Keratinocyte (primary cell): Measurements from ENCODE around the gene LSM5.

ENCODE experiments used
- CTCF ChIP-seq, 3 experiments: IDR thresholded peaks in 1 of 3; conservative IDR thresholded peaks in 1 of 3; optimal IDR thresholded peaks in 1 of 3; 2 replicates in 2 of 3; 3 replicates in 1 of 3; pipeline versions ENCODE3 to v1.5.1; 2011; ENCODE audit warnings: low read length in 3 of 3, mild to moderate bottlenecking in 3 of 3, moderate library complexity in 2 of 3, control low read depth in 1 of 3, inconsistent platforms in 1 of 3; ENCODE audit not compliant: insufficient read depth in 2 of 3; ENCODE audit errors: extremely low read depth in 1 of 3
- EZH2 ChIP-seq: IDR thresholded peaks from one replicate; pipeline ENCODE4 v1.6.1; 2012; ENCODE audit warnings: inconsistent platforms, mild to moderate bottlenecking, low read length, moderate library complexity

- TF ChIP-seq EZH2, result no peak
- TF ChIP-seq CTCF (optimal IDR thresholded peaks at IDR 0.05 in 1 of 3, IDR thresholded peaks at IDR 0.05 in 1 of 3, conservative IDR thresholded peaks at IDR 0.05 in 1 of 3; ENCODE audit: extremely low read depth in 1 of 3, insufficient read depth in 2 of 3, low read length in 3 of 3), result no peak
Measured at GRCh38 chr7:32516551-32517100, 26.4 kb upstream of the LSM5 start.
